ENCODE data around the gene FAM184A.

DNA sequence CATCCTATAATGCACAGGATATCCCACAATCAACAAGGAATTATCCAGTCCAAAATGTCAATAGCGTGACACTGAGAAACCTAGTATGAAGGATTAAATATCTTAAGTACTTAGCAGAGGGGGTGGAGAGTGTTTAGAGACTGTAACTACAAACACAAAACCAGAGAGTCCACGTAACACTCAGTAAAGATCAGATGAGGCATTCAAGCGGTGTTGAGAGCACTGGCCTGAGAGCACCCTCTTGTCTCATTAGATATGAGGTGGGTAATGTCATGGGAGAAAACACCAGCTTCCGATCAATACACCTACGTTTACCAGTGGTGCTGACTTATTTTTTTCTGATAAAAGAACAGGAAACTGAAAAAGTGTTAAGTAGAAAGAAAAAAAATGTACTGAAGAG, 2.3 kb downstream of the FAM184A start:
- TF ChIP-seq ZNF431 (CRISPR knock-in tag; IDR thresholded peaks at IDR 0.05) (no peak), ZNF764 (CRISPR knock-in tag; IDR thresholded peaks at IDR 0.05; ENCODE audit: low read depth) (no peak), BCLAF1 (IDR thresholded peaks at IDR 0.05; ENCODE audit: borderline replicate concordance in 1 of 2, control insufficient read depth in 1 of 2, low read depth in 2 of 2, low read length in 1 of 2) (no peak), POLR2A (conservative IDR thresholded peaks at IDR 0.05) (no peak)

Measured in K562 (cell line).